ENCODE results near the gene HERPUD1.

Gene HERPUD1

DNA sequence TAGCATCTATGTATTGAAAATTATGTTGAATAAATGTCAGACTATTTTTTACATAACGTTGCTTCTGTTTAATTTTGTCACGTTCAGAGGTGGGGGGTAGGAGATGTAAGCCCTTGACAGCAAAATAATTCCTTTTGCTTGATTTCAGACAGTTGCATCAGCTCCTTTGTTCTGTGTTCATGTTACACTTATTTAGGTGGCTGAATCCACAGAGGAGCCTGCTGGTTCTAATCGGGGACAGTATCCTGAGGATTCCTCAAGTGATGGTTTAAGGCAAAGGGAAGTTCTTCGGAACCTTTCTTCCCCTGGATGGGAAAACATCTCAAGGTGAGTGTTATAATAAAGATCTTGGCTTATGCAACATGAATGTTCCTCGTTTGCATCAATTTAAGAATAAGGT, 4.5 kb downstream of the HERPUD1 start:
- DNase-seq: no peak

DNA sequence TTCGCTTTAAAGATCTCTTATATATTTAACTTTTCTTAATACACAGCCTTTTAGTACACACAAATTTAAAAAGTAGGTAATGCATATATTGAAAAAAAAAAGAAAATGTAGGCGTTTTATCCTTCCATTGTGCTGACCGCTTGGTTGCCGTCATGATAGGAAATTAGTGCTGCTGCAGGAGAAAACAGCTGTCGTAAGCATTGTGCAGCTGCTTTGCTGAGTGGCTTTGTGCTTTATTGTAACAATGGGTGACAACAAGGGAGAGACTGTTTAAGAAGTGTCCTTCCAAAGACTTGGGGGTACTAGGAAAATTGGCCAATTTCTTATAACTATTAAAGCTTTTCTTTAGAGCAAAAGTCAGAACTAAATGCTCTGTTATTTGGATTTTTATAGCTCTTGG, 5.0 kb downstream of the HERPUD1 start:
- DNase-seq: no peak

DNA sequence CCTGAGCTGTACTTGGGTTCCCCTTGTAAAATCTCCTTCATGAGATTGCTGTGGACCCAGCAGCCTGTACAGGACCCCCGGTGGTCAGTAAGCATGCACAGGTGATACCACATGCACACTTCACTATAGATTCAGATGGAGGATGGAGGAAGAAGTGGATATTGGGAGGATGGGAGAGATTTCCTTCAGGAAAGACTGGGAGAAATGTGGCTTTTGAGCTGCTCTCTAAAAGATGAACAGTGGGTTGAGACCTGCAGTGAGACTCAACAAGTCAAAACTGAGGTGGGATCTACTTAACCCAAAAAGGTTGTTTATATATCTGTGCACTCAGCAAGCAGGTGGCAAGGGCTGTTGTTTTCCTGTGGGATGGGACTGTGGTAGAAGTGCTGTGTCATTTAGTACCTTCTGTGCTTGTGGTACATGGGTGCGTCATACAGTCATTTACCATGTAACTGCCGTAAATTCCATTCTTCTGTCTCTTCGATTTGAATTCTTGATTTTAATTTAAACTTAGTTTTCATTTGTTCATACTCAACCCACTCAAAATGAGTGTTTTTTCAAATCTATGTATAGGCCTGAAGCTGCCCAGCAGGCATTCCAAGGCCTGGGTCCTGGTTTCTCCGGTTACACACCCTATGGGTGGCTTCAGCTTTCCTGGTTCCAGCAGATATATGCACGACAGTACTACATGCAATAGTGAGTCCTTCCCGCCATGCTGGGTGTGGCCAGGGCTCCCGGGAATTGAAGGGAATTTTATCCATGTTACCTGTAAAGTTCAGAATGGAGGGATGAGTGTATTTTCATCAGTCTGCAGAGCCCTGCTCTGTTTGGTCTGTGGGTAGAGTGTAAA, 6.9 kb downstream of the HERPUD1 start:
- DNase-seq: no peak

DNA sequence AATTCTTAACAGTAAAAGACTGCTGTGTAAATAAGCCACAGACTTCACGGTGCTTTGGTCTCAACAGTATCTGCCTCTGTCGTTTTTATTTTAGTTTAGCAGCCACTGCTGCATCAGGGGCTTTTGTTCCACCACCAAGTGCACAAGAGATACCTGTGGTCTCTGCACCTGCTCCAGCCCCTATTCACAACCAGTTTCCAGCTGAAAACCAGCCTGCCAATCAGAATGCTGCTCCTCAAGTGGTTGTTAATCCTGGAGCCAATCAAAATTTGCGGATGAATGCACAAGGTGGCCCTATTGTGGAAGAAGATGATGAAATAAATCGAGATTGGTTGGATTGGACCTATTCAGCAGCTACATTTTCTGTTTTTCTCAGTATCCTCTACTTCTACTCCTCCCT, 7.9 kb downstream of the HERPUD1 start:
- no peak for DNase-seq

DNA sequence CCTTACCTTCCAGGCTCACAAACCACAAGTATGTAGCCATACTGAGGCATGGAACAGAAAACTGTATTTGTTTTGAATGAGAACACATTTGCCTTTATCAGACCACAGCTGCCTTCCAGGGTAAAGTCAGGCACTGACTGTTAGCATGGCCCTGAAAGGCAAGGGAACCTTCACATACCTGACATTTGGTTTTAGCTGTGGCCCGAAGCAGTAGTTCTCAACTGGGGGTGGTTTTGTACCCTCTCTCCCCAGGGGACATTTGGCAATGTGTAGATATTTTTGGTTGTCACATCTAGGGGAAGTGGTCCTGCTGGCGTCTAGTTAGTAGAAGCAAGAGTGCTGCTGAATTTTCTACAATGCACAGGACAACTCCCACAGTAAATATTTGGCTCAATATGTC, 9.2 kb downstream of the HERPUD1 start:
- no peak for DNase-seq

DNA sequence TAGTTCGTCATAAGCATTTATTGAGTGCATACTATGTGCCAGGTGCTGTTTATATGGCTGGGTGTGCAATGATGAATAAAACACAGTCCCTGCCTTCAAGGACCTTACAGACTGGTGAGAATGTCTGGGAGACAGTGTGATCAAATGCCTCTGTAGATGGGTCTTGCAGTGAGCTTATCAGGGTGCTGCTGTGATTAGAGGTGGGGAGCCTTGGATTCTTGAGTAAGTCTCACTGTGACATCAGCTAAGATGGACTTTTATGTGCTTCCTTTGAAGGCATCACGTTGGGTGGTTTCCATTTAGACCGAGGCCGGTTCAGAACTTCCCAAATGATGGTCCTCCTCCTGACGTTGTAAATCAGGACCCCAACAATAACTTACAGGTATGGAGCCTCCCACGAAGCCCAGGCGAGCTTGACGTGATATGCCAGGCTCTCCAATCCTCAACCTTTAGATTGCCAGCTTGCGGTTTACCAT, 10.0 kb downstream of the HERPUD1 start:
- DNase-seq: no peak

DNA sequence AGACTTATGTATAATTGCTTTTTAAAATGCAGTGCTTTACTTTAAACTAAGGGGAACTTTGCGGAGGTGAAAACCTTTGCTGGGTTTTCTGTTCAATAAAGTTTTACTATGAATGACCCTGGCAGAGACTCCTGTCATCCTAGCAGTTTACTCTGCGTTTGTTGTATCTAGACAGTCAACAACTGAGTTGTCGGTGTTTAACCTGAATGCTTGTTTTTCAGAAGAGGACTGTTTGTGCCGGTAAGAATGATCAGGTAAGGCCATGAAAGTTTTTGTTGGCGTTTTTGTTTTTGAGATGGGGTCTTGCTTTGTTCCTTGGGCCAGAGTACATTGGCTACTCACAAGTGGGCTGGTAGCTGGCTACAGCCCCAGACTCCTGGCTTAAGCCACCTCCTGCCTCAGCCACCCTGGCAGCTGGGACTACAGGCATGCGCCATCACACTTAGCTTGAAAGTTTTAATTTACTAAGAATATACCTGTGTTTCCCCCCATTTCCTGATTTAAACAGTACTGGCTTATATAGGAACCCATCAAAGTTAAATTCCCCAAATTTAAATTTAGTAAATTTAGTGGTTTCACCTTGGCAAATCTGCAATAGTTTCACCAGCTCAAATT, 11.9 kb downstream of the HERPUD1 start:
- no peak for DNase-seq

DNA sequence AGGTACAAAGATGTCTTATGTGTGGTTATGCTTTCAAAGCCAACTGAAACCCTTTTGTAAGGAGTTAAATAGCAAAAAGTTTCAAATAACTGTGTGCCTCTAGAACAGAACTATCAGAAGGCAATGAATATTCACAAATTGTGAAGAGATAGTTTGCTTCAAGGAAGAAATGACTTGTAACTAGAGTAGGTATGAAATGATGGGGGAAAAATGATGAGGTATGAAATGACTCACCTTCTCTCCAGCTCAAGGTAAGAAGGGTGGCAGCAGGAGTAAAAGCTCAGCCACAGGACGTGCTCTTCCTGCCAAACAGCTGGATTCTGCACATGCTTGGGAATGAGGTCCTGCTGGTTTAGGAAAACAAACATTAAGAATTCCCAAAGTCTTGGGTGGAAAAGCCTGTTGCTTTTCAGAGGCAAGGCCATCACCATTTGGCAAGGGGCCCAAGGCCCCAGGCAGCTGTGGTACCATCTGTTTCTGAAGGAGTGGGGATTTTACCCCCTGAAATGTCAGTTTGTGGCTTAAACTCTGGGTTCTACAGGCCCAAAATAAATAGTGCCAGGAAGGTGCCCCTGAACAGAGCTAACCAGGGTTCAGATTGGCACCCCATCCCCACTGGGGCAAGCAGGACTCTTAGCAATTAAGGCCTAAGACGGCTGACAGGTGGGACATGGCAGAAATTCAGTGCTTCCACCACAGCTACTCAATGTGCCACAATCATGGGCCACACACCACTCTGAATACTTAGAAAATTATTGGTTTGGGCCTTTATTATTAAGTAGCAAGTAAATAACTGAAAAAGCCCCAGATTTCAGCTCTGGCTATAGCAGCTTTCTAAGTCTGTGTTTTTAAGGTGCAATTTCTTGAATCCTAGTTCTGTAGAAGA, 13.3 kb downstream of the HERPUD1 start:
- no peak for DNase-seq

DNA sequence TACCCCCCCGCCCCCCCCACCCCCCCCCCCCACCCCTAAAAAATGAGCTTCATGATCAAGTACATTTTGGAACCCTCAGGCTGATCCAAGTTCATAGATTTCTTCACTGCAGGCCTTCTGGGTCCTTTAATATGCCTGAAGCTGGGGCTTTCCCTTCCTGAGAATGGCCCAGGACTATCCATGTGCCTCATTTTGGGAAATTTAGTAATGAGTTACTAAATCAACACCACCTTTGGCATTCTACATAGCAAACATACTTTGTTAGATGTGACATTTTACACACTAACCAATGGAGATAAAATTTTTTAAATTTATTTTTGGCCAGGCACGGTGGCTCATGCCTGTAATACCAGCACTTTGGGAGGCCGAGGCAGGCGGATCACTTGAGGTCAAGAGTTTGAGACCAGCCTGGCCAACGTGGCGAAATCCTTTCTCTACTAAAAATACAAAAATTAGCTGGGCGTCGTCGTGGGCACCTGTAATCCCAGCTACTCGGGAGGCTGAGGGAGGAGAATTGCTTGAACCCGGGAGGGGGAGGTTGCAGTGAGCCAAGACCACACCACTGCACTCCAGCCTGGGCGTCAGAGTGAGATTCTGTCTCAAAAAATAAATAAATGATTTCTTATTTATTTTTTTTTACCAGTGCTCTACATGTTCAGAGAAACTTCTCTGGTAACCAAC, 14.0 kb downstream of the HERPUD1 start:
- DNase-seq: no peak

DNA sequence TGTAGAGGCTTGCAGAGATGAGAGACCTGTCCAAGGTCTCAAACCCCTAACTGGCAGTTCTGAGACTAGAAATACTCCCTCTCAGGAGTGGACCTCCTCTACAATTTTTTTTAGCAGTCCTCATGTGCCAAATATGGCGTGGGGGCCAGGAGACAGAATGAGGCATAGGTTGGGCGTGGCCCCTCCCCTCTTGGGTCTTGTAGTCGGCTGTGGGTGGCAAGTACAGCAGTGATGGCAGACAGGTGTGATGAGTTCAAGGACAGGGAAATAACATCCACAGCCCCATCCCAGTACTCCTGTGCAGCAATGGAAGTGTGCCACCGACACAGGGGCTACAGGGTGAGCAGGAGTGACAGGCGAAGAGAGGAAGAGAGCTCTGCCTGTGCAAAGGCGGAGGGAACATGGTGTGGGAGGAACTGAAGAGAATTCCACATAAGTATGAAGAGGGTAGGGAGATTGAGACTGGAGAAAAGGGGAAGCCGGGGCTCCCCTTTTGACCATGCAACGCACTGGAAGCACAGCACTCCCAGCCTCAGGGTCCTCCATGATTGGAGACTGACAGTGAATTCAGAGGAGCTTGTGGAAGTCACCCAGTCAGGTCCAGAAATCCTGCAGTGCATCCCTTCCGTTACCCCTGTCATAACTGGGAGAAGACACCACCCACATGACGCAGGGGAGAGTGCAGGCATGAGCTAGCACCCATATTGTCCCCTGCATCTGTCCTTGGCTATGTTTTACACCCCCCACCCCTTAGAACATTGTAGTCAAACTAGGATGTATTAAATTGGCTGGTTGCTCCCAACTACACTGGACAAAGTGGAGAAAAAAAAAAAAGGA, 15.0 kb downstream of the HERPUD1 start:
- DNase-seq: no peak

DNA sequence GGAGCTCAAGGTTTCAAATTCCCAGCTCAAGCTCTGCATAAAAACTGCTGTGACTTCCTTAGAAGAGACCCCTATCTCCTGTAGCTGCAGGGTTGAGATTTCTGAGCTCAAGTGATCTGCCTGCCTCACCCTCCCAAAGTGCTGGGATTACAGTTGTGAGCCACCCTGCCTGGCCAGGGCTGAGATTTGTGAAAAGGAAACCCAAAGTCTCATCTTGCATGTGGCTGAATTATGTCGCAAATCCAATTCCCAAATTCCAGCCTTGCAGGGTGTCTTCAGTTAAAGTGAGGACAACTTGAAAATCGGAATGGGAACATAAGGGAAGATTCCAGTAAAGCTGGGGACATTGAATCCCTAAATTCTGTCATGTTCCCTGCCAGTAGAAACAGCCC, 15.7 kb downstream of the HERPUD1 start:
- no peak for DNase-seq

DNA sequence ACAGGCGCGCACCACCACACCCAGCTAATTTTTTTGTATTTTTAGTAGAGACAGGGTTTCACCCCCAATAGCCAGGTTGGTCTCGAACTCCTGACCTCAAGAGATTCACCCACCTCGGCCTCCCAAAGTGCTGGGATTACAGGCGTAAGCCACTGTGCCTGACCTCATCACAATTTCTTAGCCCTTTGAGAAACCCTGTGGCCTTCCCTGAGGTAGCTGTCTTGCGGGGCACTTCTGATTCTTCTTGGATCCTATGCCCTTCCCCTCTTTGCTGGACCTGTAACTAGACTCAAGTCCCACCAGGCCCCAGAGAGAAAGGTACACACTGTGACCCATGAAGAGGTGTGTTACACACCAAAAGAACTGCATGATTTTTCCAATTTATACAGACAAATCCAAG, 16.3 kb downstream of the HERPUD1 start:
- DNase-seq: no peak

DNA sequence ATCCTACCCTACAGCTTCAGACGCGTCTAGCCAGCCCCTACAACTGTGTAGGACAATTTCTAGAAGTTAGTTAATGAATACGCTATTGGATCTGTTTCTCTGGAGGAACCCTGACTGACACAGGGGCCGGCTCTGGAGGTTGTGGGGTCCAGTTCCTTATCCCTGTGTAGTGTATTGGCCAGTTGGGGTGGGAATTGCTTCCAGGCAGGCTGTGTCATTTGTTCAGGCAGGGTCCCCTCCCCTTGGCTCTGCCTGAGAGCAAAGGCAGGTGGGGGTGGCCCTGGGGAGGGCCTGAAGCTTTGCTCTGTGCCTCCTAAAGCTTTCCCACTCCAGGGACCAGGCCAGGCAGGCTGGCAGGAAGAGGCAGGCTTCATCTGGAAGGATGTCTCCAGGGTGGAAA, 18.1 kb downstream of the HERPUD1 start:
- no peak for DNase-seq

DNA sequence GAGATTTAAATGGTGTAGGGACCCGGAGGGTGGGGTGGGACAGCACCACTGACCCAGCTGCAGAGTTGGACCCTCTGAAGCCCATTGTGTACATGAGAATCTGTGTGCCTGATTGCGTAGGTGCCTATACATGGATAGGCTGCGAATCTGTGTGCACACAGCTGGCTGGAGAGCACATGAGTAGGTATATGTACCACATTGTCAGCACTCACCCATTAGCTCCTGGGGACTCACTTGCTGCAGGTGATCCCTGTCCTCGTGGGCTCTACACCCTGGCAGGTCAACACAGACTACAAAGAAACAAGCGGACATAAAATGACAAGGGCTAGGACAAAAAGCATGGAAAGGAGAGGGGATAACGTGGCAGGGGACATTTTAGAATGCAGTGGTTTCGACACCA, 18.5 kb downstream of the HERPUD1 start:
- no peak for DNase-seq

DNA sequence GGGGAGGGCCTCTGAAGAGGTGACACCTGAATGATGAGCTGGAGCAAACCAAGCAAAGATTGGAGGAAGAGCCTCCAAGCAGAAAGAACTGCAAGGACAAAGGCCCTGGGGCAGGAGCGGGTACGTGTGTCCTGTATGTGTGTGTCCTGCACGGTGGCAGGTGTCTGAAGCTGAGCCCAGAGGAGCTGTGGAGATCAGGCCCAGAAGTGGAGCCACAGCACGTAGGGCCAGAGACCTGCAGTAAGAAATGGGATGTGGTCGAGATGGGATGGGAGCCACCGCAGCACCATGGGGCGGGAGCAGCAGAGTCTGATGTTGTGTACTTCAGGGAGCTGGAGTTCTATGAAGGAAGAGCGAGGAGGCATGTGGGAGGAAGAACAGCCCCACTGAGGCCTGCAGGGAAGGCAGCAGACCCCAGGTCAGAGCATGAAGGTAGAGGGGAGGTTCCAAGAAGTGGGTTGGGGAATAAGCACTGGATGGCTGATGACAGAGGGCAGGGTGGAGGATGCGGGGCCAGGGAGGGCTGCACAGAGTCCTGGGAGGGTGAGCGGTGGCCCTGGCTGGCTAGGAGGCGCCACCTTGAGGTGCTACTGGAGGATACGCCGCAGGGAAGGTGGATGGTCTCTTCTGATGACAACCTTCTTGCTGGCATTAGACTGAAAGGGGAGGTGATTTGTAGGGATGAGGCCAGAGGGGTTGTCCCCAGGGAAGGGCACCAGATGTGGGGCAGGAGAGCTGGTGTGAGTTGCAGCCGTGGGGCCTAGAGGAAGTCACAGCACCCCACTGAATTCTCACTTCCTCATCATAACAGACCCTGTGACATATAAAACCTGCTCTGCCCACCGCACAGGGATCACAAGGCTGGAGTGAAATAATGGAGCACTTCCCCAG, 19.2 kb downstream of the HERPUD1 start:
- DNase-seq: peak; percentile 59

DNA sequence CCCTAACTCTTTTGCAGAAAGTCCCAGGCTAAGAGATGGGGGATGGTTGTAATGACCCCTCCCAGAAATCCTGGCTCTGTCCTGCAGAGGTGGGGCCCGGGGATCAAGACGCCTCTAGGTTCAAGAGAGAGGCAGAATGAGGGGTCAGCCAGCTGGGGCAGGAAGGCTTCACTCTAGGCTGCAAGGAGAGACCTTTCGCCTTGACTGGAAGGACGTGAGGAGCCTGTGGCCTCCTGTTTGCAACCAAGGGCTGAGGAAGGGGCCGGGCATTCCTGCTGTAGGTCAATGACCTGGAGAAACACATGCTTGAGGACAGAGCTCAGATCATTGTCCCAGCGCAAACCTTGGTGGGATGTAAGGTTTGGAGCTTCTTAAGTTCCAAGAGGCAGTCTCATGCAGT, 21.1 kb downstream of the HERPUD1 start:
- no peak for DNase-seq

DNA sequence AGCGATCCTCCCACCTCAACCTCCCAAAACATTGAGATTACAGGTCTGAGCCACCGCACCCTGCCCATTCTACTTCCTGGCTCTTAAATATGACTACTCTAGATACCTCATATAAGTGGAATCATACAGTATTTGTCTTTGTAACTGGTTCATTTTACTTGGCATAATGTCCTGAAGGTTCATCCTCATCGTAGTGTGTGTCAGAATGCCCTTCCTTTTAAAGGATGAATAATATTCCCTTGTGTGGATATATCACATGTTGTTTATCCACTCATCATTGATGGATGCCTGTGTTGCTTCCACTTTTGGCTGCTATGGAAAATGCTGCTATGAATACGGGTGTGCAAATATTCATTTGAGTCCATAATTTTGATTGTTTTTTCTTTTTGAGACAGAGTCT, 24.1 kb downstream of the HERPUD1 start:
- no peak for DNase-seq

DNA sequence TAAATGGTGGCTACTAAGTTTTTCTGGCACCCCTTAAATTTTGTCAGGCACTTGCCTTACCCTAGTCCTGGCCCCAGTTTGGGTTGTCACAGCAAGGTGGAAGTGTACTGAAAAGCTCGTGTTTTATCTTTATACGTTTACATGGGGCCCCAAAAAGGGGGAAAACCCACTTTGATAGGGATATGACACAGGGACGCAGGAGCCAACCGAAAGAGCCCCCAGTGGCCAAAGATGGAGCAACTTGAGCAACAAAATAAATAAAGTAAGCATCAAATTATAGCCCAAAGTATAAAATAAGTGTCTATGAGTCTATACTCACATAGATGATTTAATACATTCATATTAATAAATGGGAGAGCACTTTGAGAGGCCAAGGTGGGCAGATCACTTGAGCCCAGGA, 24.8 kb downstream of the HERPUD1 start:
- DNase-seq: no peak

DNA sequence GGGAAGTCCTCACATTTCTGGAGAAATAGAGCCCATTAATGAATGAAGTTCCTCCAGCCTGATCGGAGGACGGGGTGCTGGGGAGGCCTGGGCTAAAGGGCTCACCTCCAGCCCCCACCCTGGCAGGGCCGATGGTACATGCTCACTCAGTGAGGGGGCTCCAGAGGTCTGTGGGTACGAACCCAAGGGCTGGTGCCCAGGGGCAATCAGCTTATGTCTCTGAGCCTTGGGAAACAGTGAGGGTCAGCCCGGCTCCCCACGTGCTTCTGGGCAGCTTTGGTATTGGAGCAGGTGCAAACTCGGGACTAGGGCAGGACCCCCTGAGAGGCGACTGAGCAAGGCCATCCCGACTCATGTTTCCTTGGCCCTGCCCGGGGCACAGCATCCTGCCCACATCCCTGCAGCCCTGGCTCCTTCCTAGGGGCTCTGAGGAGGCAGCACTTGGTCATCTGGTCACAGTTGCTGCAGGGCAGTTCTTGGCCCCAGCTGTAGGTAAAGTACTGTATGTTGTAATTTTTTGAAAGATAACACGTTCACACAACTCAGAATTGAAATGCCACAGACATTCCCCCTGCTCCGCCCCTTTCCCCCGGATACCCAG, 28.8 kb downstream of the HERPUD1 start:
- no peak for DNase-seq

DNA sequence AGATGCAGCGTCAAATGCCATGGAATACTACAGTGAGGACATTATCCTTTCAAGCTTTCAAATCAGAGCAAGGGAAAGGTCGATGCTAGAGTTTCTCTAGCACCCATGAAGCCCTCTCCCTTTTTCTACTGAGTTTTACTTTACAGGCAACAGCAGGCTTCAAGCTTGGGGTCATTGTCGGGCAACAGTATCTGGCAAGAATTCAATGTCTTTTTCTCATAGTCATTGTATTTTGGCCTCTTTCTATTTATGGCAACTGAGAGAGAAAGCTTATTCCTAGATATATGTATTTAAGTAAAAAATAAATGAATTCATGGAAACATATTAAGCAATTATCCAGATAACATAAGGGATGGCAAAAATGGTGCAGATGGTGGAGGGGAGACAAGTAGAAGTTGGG, 29.4 kb downstream of the HERPUD1 start:
- no peak for DNase-seq
